Subcutaneous adipose tissue (tissue), 4 donors: Measurements from ENCODE around the gene LGALS3BP. TPM values are rescaled to one million over a fixed set of nuclear protein-coding genes. Genes with fewer than 3 reads are reported as not detected.

Experiments
- total RNA-seq, 4 donors: library from RNA; depleted of rRNA; stranded (reverse); fragments of >200 nt; gene quantifications; one replicate each; pipeline ENCODE4 v1.1.0, GENCODE V29; 2016
- TF ChIP-seq, protein P1 (sequence below): fragments of 450-650 bp; IDR thresholded peaks from one replicate; pipeline ENCODE4 v1.5.1; 2016; ENCODE audit warnings: low read depth, mild to moderate bottlenecking, control low read depth, antibody characterized with exemption, moderate library complexity

The LGALS3BP gene
- total RNA-seq, 4 donors from 2014 or later = 237 to 556 (median 448) TPM

DNA sequence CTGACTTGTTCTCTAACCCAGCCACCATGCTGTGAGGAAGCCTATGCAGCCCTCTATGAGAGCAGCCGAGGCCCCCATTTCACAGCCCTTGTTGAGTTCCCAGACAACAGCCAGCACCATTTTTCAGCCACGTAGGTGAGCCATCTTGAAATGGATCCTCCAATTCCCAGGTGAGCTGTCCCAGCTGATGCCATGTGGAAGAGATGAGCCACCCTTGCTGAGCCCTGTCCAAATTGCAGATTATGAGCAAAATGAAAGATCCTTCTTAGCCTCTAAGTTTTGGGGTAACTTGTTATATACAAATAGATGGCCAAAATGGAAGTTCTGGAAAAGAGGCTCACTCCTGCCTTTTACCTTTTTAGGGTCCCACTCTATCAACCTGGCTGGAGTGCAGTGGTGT is 28.9 kb downstream of the LGALS3BP start:
- TF ChIP-seq, protein P1, sequence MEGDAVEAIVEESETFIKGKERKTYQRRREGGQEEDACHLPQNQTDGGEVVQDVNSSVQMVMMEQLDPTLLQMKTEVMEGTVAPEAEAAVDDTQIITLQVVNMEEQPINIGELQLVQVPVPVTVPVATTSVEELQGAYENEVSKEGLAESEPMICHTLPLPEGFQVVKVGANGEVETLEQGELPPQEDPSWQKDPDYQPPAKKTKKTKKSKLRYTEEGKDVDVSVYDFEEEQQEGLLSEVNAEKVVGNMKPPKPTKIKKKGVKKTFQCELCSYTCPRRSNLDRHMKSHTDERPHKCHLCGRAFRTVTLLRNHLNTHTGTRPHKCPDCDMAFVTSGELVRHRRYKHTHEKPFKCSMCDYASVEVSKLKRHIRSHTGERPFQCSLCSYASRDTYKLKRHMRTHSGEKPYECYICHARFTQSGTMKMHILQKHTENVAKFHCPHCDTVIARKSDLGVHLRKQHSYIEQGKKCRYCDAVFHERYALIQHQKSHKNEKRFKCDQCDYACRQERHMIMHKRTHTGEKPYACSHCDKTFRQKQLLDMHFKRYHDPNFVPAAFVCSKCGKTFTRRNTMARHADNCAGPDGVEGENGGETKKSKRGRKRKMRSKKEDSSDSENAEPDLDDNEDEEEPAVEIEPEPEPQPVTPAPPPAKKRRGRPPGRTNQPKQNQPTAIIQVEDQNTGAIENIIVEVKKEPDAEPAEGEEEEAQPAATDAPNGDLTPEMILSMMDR = no peak

DNA sequence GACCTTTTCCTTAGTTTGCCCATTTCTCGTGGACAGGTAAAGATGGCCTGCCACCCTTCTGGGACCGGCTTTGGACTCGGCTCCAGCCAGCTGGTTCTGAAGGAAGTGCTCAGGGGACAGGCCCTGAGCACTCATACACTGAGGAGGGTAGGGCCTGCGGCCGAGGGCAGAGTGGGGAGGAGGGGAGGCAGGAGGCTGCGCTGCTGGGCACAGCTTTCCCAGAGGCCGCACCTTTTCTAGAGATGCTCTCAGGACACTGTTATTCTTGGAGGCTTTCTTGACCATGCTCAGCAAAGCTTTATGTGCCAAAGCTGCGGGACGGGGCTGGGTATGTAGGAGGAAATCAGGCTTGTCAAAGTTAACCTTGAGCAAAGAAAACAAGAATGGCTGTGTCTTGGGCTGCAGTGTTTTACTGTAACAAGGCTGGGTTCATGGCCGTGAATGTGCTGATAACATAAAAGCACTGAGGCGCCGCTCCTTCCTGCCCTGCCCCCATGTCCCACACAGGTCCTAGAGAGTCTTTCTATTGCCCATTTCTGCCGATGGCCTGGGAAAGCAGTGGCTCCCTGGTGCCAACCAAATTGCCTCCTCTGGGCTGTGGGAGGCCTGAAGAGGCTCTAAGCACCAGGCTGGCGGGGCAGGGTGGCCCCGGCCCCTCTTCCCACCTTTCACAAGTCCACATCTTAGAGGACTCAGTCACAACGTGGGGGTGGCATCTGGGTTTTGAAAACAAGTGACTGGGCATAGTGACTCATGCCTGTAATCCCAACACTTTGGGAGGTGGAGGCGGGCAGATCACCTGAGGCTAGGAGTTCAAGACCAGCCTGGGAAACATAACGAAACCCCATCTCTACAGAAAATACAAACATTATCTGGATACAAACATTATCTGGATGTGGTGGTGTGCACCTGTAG is 32.2 kb downstream of the LGALS3BP start:
- TF ChIP-seq, protein P1 = no peak

DNA sequence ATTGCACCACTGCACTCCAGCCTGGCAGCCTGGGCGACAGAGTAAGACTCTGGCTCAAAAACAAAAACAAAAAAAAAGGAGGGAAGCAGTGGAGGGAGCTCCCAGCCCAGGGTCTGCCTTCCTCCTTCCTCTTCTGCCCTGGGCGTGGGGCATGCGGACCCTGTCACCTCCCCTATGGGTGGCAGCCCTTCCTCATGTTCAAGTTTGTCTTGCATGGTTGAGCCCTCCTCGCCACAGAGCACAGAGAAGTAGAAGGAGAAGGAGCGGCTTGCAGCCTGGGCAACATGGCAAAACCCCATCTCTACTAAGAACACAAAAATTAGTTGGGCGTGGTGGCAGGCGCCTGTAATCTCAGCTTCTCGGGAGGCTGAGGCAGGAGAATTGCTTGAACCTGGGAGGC is 33.1 kb downstream of the LGALS3BP start:
- TF ChIP-seq, protein P1 = no peak

DNA sequence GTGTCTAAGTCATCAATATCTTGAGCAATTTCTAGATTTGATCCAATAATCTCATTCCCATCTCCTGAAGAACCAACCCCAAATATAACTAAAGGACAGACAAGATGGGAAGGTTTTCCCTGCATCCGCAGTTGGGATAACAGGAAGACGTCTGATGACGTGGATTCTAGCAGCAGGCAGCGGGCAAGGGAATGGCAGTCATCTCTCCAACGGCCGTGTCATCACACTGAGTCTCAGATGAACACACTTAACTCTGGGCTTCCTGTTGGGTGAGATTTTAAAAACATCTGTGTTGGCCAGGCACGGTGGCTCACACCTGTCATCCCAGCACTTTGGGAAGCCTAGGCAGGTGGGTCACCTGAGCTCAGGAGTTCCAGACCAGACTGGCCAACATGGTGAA is 33.6 kb downstream of the LGALS3BP start:
- TF ChIP-seq, protein P1 = no peak

DNA sequence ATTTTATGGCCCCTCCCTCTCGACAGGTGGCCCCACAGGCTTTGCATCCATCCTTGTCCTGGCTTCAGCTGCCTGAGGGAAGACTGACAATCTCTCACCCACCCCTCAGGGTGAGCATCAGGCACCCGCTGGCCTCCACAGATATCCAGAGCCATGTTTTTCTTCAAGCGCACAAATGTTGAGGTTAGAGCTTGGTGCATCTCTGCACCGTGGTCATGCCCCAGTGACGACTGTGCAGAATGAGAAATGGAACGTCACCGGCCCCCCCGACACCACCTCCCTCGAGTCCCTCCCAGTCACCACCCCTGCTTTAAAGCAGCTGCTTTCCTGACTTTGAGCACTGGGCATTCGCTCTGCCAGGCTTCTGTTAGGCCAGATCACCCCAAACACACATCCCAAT is 34.8 kb downstream of the LGALS3BP start:
- TF ChIP-seq, protein P1 = no peak

DNA sequence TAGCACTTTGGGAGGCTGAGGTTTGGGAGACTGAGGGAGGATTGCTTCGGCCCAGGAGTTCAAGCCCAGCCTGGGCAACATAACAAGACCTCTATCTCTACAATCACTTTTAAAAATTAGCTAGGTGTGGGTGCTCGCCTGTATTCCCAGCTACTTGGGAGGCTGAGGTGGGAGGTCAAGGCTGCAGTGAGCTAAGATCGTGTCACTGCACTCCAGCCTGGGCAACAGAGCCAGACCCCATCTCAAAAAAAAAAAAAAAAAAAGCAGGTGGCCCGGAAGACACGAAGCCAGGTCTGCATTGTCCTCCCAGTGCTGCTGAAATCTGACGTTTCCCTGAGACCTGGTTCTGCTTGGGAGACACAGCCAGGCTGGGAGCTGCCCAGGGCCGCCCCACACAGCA is 35.7 kb downstream of the LGALS3BP start:
- TF ChIP-seq, protein P1 = no peak

DNA sequence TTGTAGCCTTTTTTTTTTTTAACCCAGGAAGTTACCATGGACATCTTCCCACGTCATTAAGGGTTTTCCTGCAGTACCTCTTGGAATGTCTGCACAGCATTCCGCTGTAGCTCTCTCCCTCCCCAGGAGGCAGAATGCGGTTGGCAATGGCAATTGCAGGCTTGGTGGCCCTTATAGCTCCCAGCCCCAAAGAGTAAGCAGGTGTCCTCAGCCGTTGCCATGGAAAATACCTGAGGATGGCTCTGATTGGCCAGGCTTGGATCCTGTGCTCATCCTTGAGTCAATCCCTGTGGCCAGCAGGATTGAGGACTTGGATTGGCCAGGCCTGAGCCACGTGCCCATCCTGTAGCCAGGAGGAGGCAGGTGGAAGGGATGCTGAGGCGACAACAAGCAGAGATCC is 39.0 kb downstream of the LGALS3BP start:
- TF ChIP-seq, protein P1 = no peak
